H9 (cell line): ENCODE results near the gene OR2T6. TPM values are rescaled to one million over a fixed set of nuclear protein-coding genes. Genes with fewer than 3 reads are reported as not detected.
"Not testable (repeated sequence)": the region's sequence is repeated elsewhere in the genome, so short reads cannot be mapped to it uniquely, and the experiment has no call there.

Experiments
- DNase-seq: peaks from one replicate; pipeline ENCODE4 v3.0.0-alpha.2; 2017
- H2AFZ ChIP-seq: one replicate; pipeline ENCODE4 v1.6.1; 2013; ENCODE audit warnings: mild to moderate bottlenecking, low read length, control low read depth, moderate library complexity
- H2AK5ac ChIP-seq: 2 replicates; pipeline ENCODE4 v1.6.1; 2013; ENCODE audit warnings: low read length, control low read depth, mixed read lengths; ENCODE audit not compliant: insufficient read length
- H2BK120ac ChIP-seq: one replicate; pipeline ENCODE4 v1.6.1; 2013; ENCODE audit warnings: low read depth, mild to moderate bottlenecking, low read length, control low read depth, inconsistent platforms; ENCODE audit not compliant: poor library complexity, severe bottlenecking
- H2BK12ac ChIP-seq: 2 replicates; pipeline ENCODE4 v1.6.1; 2013; ENCODE audit warnings: low read length, control low read depth, mixed read lengths, low read depth; ENCODE audit not compliant: insufficient read length
- H2BK15ac ChIP-seq: 2 replicates; pipeline ENCODE4 v1.6.1; 2013; ENCODE audit warnings: low read depth, low read length, control low read depth
- H2BK20ac ChIP-seq: one replicate; pipeline ENCODE4 v1.6.1; 2013; ENCODE audit warnings: low read depth, mild to moderate bottlenecking, low read length, control low read depth, inconsistent platforms; ENCODE audit not compliant: poor library complexity, severe bottlenecking
- H2BK5ac ChIP-seq: 2 replicates; pipeline ENCODE4 v1.6.1; 2013; ENCODE audit warnings: low read length, control low read depth, mixed read lengths; ENCODE audit not compliant: insufficient read length
- H3K14ac ChIP-seq: 2 replicates; pipeline ENCODE4 v1.6.1; 2013; ENCODE audit warnings: low read length, control low read depth; ENCODE audit not compliant: insufficient read depth
- H3K18ac ChIP-seq: 2 replicates; pipeline ENCODE4 v1.6.1; 2013; ENCODE audit warnings: low read depth, mild to moderate bottlenecking, mixed read lengths, low read length, control low read depth; ENCODE audit not compliant: insufficient read length
- H3K23ac ChIP-seq: 2 replicates; pipeline ENCODE4 v1.6.1; 2013; ENCODE audit warnings: low read length, control low read depth, mixed read lengths, low read depth; ENCODE audit not compliant: insufficient read length
- H3K23me2 ChIP-seq: 2 replicates; pipeline ENCODE4 v1.6.1; 2013; ENCODE audit warnings: low read depth, mild to moderate bottlenecking, mixed read lengths, low read length, control low read depth; ENCODE audit not compliant: insufficient read length, poor library complexity, severe bottlenecking
- H3K27ac ChIP-seq: 2 replicates; pipeline ENCODE4 v1.5.1; 2013; ENCODE audit warnings: low read length, control low read depth, mixed read lengths, low read depth; ENCODE audit not compliant: insufficient read length
- H3K27me3 ChIP-seq: 2 replicates; pipeline ENCODE4 v1.6.1; 2013; ENCODE audit warnings: low read length, control low read depth, inconsistent platforms; ENCODE audit not compliant: insufficient read depth
- H3K4ac ChIP-seq: 2 replicates; pipeline ENCODE4 v1.6.1; 2013; ENCODE audit warnings: low read depth, mild to moderate bottlenecking, control low read depth, inconsistent platforms, low read length, moderate library complexity
- H3K4me1 ChIP-seq: 2 replicates; pipeline ENCODE4 v1.6.1; 2013; ENCODE audit warnings: low read length, control low read depth, inconsistent platforms; ENCODE audit not compliant: insufficient read depth
- H3K4me2 ChIP-seq: 2 replicates; pipeline ENCODE4 v1.6.1; 2013; ENCODE audit warnings: low read length, control low read depth, mixed read lengths; ENCODE audit not compliant: insufficient read length, insufficient read depth
- H3K56ac ChIP-seq: 2 replicates; pipeline ENCODE4 v1.6.1; 2013; ENCODE audit warnings: low read depth, mild to moderate bottlenecking, mixed read lengths, low read length, control low read depth; ENCODE audit not compliant: insufficient read length
- H3K79me1 ChIP-seq: 2 replicates; pipeline ENCODE4 v1.6.1; 2013; ENCODE audit warnings: low read depth, mild to moderate bottlenecking, moderate library complexity, low read length, control low read depth, inconsistent platforms; ENCODE audit not compliant: insufficient read depth, poor library complexity, severe bottlenecking
- H3K79me2 ChIP-seq: 2 replicates; pipeline ENCODE4 v1.6.1; 2013; ENCODE audit warnings: low read length, control low read depth, inconsistent platforms; ENCODE audit not compliant: insufficient read depth
- H3K9ac ChIP-seq: 2 replicates; pipeline ENCODE4 v1.6.1; 2013; ENCODE audit warnings: low read length, control low read depth, mixed read lengths; ENCODE audit not compliant: insufficient read length; ENCODE audit errors: extremely low read depth
- H3K9me3 ChIP-seq: one replicate; pipeline ENCODE4 v1.6.1; 2013; ENCODE audit warnings: low read depth, low read length, inconsistent platforms; ENCODE audit not compliant: control insufficient read depth
- H3T11ph ChIP-seq: one replicate; pipeline ENCODE4 v1.6.1; 2013; ENCODE audit warnings: mild to moderate bottlenecking, low read length, control low read depth, inconsistent platforms
- H4K20me1 ChIP-seq: one replicate; pipeline ENCODE4 v1.6.1; 2013; ENCODE audit not compliant: control insufficient read depth, insufficient read length, insufficient read depth
- H4K5ac ChIP-seq: 2 replicates; pipeline ENCODE4 v1.6.1; 2013; ENCODE audit warnings: low read depth, mild to moderate bottlenecking, mixed read lengths, low read length, control low read depth; ENCODE audit not compliant: insufficient read length
- H4K8ac ChIP-seq: replicated peaks from 2 replicates; pipeline ENCODE4 v1.6.1; 2013; ENCODE audit warnings: low read length, control low read depth, mixed read lengths, low read depth; ENCODE audit not compliant: insufficient read length
- H4K91ac ChIP-seq: 2 replicates; pipeline ENCODE4 v1.6.1; 2013; ENCODE audit warnings: low read depth, mild to moderate bottlenecking, moderate library complexity, mixed read lengths, low read length, control low read depth; ENCODE audit not compliant: insufficient read length
- H3K27ac Mint-ChIP-seq, 3 experiments: 2 replicates in 2 of 3; 3 replicates in 1 of 3; pipeline ENCODE4 v1.8.0; 2020 to 2021; ENCODE audit warnings: mixed read lengths in 3 of 3, mild to moderate bottlenecking in 1 of 3, moderate library complexity in 1 of 3
- H3K27me3 Mint-ChIP-seq: 2 replicates; pipeline ENCODE4 v1.8.0; 2021; ENCODE audit warnings: low read depth, mild to moderate bottlenecking, moderate library complexity, mixed read lengths
- H3K36me3 Mint-ChIP-seq, 3 experiments: 2 replicates in 2 of 3; 3 replicates in 1 of 3; pipeline ENCODE4 v1.8.0; 2020 to 2021; ENCODE audit warnings: low read depth in 3 of 3, mixed read lengths in 3 of 3; ENCODE audit not compliant: insufficient read depth in 1 of 3
- H3K4me1 Mint-ChIP-seq, 2 experiments: 2 replicates each; pipeline ENCODE4 v1.8.0; 2020; ENCODE audit warnings: mixed read lengths in 2 of 2
- H3K4me3 Mint-ChIP-seq, 2 experiments: 2 replicates in 1 of 2; 3 replicates in 1 of 2; pipeline ENCODE4 v1.8.0; 2020 to 2021; ENCODE audit warnings: mild to moderate bottlenecking in 2 of 2, mixed read lengths in 2 of 2, moderate library complexity in 1 of 2
- H3K9me3 Mint-ChIP-seq, 2 experiments: 2 replicates in 1 of 2; 3 replicates in 1 of 2; pipeline ENCODE4 v1.8.0; 2020; ENCODE audit warnings: mild to moderate bottlenecking in 2 of 2, mixed read lengths in 2 of 2, moderate library complexity in 1 of 2
- WGBS: extraction: QIAGEN DNeasy Blood & Tissue Kit; methylation state at CpG from one replicate; pipeline ENCODE4 v1.1.7; 2013; ENCODE audit warnings: missing lambda C conversion rate, low lambda C conversion rate, mixed read lengths; ENCODE audit not compliant: insufficient read length; ENCODE audit errors: extremely low coverage; 5-methylcytosine and 5-hydroxymethylcytosine counted together
- total RNA-seq: library from RNA; stranded (reverse); gene quantifications from 2 replicates; pipeline ENCODE4 v1.2.1, GENCODE V29; 2021

Gene OR2T6
- total RNA-seq, 1 experiment from 2014 or later, result not detected

GRCh38 chr1:248432201-248432600, 56.7 kb downstream of the OR2T6 start:
- Mint-ChIP-seq H3K36me3 (peaks cover 0 to 23% (median 7%) of the 10 kb centered on the region in 3 experiments; a peak in 6 of 7 replicates), H3K9me3 (peaks cover 55 to 58% of the 10 kb centered on the region in 2 experiments)
- no CpG with 5 or more reads among the region's 4 CpGs for WGBS
- H3K23me2 ChIP-seq, H2BK5ac ChIP-seq, H3K79me2 ChIP-seq, H2AK5ac ChIP-seq, H3K27ac ChIP-seq, H4K5ac ChIP-seq, H3K4me1 Mint-ChIP-seq, H3K4me3 Mint-ChIP-seq, H3K79me1 ChIP-seq, DNase-seq, H2BK120ac ChIP-seq, H3K27me3 ChIP-seq, H3K23ac ChIP-seq, H3K4ac ChIP-seq, H3K4me1 ChIP-seq, H2BK20ac ChIP-seq, H2AFZ ChIP-seq, H3T11ph ChIP-seq, H3K18ac ChIP-seq, H4K20me1 ChIP-seq, H3K27me3 Mint-ChIP-seq, H4K91ac ChIP-seq, H3K9ac ChIP-seq, H3K4me2 ChIP-seq, H3K56ac ChIP-seq, H4K8ac ChIP-seq, H2BK12ac ChIP-seq, H2BK15ac ChIP-seq, H3K27ac Mint-ChIP-seq, H3K14ac ChIP-seq: not testable (repeated sequence)
- H3K9me3 ChIP-seq, result peaks cover 28% of the 10 kb centered on the region

DNA sequence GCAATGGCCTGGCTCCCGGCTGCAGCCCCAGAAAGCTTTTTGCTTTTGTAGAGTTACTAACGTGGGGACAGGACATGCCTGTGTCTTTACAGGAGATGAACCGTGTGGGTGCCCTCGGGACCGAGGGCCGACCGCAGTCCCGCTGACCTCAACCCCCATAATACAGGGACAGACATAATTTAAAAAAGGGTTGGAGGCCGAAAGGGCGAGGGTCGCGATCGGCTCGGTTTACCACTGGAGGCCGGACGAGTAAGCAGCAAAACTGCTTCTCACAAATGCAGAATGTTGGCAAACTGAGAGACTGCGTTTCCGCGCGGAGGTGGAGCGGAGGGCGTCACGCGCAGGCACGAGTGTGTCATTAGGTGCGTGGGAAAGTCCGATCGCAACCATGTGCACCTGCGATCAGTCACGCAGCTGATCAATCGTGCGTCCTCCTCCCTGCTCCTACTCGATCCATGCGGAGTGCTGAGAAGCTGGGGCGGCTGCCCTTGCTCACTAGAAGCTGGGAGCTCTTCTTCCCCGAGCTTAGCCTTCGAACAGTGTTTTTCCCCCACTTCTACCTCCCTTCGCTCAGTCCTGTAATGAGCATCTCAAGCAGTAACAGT, 58.4 kb downstream of the OR2T6 start:
- H4K8ac ChIP-seq, H3K79me2 ChIP-seq, H2BK5ac ChIP-seq, H3K79me1 ChIP-seq, H3K4me2 ChIP-seq, H2AFZ ChIP-seq, H3K18ac ChIP-seq, H3K4me3 Mint-ChIP-seq, H2BK120ac ChIP-seq, H2BK20ac ChIP-seq, H3K14ac ChIP-seq, H3K27me3 ChIP-seq, H3K56ac ChIP-seq, H3K9ac ChIP-seq, H3K27ac ChIP-seq, H3K23me2 ChIP-seq, DNase-seq, H3K4ac ChIP-seq, H3K27ac Mint-ChIP-seq, H4K5ac ChIP-seq, H3K4me1 ChIP-seq, H4K91ac ChIP-seq, H3K4me1 Mint-ChIP-seq, H3K23ac ChIP-seq, H3K27me3 Mint-ChIP-seq, H4K20me1 ChIP-seq, H3T11ph ChIP-seq, H2BK12ac ChIP-seq, H2AK5ac ChIP-seq, H2BK15ac ChIP-seq: not testable (repeated sequence)
- peaks cover 0 to 18% (median 7%) of the 10 kb centered on the region in 3 experiments; a peak in 6 of 7 replicates for H3K36me3 Mint-ChIP-seq
- no CpG with 5 or more reads among the region's 38 CpGs for WGBS
- peaks cover 49 to 52% of the 10 kb centered on the region in 2 experiments for H3K9me3 Mint-ChIP-seq
- peaks cover 25% of the 10 kb centered on the region for H3K9me3 ChIP-seq
